Epithelial cell of esophagus (primary cell): ENCODE results near the gene DGKQ.

Source experiments
- DNase-seq: peaks from one replicate; pipeline ENCODE4 v3.0.0; 2010; ENCODE audit warnings: low read depth
- H3K4me3 ChIP-seq: 2 replicates; pipeline ENCODE4 v1.5.1; 2011; ENCODE audit warnings: mild to moderate bottlenecking, low read length, control low read depth
- TF ChIP-seq, protein P1 (sequence below): IDR thresholded peaks from 2 replicates; pipeline ENCODE4 v1.5.1; 2011; ENCODE audit warnings: low read depth, mild to moderate bottlenecking, low read length, control low read depth, inconsistent platforms; ENCODE audit not compliant: insufficient read depth; ENCODE audit errors: missing control alignments

Gene DGKQ

DNA sequence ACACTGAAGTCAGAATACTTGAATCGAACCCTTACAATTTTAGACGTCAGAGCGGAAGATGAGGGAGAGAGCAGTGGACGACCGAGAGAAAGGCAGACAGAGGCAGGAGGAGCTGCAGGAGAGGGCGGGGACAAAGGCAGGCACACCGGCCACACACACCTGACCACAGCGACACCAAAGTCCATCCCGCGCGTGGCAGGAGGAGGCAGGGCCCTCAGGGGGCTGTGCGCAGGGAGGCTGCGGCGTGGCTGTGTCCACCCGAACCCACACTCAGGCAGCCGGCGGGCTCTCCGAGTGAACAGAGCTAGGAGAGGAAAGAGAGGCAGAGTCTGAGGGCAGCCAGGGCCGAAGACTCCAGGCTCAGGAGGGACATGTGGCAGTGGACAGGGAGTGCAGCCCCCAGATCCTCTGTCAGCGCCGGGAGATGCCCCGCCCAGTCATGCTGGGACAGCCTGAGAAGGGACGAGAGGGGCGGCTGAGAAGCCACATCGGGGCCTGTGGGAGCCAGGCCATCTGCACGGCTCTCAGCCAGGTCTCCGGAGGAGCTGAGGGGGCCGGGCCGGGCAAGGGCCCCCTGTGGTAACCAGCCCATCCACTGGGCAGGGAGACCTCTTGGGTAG lies 61.4 kb downstream of the DGKQ start:
- no peak for DNase-seq
- no peak overlapping the region for H3K4me3 ChIP-seq
- TF ChIP-seq, protein P1, sequence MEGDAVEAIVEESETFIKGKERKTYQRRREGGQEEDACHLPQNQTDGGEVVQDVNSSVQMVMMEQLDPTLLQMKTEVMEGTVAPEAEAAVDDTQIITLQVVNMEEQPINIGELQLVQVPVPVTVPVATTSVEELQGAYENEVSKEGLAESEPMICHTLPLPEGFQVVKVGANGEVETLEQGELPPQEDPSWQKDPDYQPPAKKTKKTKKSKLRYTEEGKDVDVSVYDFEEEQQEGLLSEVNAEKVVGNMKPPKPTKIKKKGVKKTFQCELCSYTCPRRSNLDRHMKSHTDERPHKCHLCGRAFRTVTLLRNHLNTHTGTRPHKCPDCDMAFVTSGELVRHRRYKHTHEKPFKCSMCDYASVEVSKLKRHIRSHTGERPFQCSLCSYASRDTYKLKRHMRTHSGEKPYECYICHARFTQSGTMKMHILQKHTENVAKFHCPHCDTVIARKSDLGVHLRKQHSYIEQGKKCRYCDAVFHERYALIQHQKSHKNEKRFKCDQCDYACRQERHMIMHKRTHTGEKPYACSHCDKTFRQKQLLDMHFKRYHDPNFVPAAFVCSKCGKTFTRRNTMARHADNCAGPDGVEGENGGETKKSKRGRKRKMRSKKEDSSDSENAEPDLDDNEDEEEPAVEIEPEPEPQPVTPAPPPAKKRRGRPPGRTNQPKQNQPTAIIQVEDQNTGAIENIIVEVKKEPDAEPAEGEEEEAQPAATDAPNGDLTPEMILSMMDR = no peak

DNA sequence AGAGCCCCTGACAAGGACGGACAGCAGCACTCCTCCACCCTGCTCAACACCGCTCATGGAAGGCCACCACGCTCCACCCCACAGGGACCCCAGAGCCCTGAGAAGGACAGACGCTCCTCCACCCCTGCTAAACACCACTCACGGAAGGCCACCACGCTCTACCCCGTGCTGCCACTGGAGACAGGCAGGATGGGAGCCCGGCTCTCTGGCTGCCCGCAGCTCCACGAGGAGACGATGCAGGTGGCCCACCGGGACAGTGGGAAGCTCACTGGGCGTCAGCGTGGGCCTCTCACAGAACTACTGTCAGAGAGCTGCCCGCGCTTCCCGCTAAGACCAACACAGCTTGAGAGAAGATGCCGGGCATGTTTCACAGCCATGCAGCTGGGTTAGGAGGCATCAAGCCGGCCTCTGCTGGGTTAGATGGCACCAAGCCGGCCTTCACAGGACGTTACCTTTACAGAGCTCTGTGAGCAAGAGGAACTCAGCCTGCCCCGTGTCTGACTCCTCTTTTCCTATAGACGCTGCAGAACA lies 62.1 kb downstream of the DGKQ start:
- no peak overlapping the region for H3K4me3 ChIP-seq
- TF ChIP-seq, protein P1 = no peak
- no peak for DNase-seq

DNA sequence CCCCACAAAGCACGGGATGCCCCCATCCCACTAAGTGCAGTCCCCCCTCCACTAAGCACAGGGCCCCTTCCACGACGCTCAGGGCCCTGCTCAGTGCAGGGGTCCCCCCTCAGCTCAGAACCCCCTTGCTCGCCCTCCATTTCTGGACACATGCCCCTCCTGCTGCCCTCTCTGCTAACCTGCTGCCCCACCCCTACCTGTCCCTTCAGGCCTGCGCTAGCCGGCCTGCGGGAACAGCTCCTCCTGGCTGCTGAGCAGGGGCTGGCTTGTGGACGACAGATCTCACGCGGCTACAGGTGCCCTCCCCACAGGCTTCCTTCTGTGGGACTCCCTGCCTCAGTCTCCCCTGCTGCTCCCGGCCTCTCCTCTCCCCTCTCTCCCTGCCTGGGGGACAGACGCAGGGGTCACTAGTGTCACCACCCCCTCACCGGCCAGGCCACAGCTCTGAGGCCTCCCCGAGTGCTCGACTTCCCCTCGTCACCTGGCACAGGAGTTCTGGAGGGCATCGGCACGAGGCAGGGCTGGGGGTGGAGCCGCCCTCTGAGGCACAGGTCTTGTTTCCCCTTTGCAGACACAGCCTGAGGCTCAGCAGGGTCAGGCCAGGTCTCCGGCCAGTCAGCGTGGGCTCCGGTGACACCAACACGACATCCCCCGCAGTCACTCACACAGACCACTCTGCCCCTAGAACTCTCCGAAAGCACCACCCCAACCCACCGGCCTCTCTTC lies 62.8 kb downstream of the DGKQ start:
- TF ChIP-seq, protein P1 = no peak
- H3K4me3 ChIP-seq = no peak overlapping the region
- DNase-seq = no peak

DNA sequence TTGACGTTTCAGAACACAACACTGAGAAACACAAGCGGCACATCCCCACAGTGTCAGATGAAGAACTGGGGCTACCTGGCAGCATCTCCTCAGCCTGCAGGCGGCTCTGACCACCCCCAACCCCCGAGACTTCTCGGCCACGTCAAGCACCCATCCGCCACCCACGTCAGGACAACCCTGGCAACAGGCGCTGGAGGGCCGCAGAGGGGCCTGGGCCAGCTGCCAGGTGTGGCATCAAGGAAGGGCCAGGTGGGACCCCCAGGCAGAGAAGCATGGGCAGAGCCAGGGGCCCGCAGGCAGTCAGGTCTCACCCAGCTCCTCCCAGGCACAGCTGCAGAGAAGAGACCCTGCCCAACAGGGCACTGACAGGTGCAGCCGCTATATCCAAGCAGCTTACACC lies 63.5 kb downstream of the DGKQ start:
- DNase-seq = no peak
- H3K4me3 ChIP-seq = no peak overlapping the region
- TF ChIP-seq, protein P1 = no peak

DNA sequence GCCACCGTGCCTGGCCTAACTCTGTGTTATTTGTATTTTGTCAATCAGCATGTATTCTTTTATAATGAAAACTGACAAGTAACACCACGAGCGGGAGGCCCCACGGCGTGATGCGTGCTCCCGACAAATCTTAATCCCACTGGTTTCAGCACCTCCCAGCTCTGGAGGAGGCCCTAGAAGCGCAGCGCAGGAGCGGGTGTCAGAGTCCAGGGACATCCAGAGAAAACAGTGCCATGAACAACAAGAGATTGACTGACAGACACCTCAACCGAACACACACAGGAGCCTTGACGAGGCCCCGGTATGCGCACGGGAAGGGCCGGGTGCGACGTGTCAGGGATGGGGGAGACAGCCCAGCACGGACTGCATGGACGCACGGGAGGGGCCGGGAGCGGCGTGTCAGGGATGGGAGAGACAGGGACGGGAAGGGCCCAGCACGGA lies 64.2 kb downstream of the DGKQ start:
- DNase-seq = no peak
- TF ChIP-seq, protein P1 = no peak
- no peak overlapping the region for H3K4me3 ChIP-seq
